ENCODE results near the gene ABR. TPM values are rescaled to one million over a fixed set of nuclear protein-coding genes. Genes with fewer than 3 reads are reported as not detected.
"Not testable (repeated sequence)": the region's sequence is repeated elsewhere in the genome, so short reads cannot be mapped to it uniquely, and the experiment has no call there.

The ABR gene
- total and polyA plus RNA-seq, 4 donors: 2.7 to 12.9 (median 6.8) TPM

DNA sequence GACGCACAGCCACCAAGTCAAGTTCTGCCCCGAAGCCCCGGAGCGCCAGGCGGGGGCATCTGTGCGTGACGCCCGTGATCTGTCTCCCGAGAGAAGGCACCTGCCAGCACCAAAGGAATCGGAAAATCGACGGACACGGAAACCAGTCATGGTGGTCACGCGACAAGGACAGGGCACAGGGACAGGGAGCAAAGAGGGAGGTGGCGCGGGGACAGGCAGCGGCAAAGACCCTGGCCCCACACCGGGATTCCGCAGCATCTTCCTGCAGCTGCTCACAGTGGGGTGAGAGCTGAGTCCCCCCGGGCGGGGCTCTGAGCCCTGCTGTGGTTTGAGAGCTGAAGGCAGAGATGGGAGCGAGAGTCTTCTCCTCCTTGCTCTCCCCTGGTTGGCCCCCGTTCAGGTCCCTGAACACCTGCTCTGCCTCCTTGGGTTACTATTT is 56.4 kb downstream of the ABR start:
- Histone ChIP-seq H3K36me3 (ENCODE audit: control insufficient read depth in 4 of 4, insufficient read depth in 3 of 4, low read depth in 1 of 4, low read length in 3 of 4) (peaks cover 0 to 1% (median 0%) of the 10 kb centered on the region in 4 donors), H3K9me3 (ENCODE audit: control insufficient read depth in 4 of 4, low read length in 3 of 4) (no peaks in the 10 kb centered on the region), H3K4me1 (ENCODE audit: control insufficient read depth in 4 of 4, insufficient read depth in 4 of 4, low read length in 3 of 4) (peaks cover 0 to 22% (median 11%) of the 10 kb centered on the region in 4 donors), H3K9ac (ENCODE audit: low read depth in 1 of 2, low read length in 2 of 2) (no peak overlapping the region), H3K27ac (ENCODE audit: low read depth in 1 of 2, low read length in 2 of 2) (no peak overlapping the region), H3K4me3 (ENCODE audit: low read depth in 1 of 3, low read length in 3 of 3) (no peak overlapping the region), H3K27me3 (ENCODE audit: control insufficient read depth in 4 of 4, insufficient read depth in 4 of 4, low read length in 3 of 4) (no peaks in the 10 kb centered on the region)
- 59% methylated on average over 24 of the region's 24 CpGs for WGBS
- DNase-seq (ENCODE audit: low spot score): no peak
- TF ChIP-seq RXRA (IDR thresholded peaks at IDR 0.05) (no peak), HNF4A (conservative IDR thresholded peaks at IDR 0.05) (no peak), NR2F2 (IDR thresholded peaks at IDR 0.05) (no peak), TAF1 (conservative IDR thresholded peaks at IDR 0.05) (no peak)
- TF ChIP-seq, protein P1, sequence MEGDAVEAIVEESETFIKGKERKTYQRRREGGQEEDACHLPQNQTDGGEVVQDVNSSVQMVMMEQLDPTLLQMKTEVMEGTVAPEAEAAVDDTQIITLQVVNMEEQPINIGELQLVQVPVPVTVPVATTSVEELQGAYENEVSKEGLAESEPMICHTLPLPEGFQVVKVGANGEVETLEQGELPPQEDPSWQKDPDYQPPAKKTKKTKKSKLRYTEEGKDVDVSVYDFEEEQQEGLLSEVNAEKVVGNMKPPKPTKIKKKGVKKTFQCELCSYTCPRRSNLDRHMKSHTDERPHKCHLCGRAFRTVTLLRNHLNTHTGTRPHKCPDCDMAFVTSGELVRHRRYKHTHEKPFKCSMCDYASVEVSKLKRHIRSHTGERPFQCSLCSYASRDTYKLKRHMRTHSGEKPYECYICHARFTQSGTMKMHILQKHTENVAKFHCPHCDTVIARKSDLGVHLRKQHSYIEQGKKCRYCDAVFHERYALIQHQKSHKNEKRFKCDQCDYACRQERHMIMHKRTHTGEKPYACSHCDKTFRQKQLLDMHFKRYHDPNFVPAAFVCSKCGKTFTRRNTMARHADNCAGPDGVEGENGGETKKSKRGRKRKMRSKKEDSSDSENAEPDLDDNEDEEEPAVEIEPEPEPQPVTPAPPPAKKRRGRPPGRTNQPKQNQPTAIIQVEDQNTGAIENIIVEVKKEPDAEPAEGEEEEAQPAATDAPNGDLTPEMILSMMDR (IDR thresholded peaks at IDR 0.05; ENCODE audit: low read depth, low read length, missing input control): no peak

DNA sequence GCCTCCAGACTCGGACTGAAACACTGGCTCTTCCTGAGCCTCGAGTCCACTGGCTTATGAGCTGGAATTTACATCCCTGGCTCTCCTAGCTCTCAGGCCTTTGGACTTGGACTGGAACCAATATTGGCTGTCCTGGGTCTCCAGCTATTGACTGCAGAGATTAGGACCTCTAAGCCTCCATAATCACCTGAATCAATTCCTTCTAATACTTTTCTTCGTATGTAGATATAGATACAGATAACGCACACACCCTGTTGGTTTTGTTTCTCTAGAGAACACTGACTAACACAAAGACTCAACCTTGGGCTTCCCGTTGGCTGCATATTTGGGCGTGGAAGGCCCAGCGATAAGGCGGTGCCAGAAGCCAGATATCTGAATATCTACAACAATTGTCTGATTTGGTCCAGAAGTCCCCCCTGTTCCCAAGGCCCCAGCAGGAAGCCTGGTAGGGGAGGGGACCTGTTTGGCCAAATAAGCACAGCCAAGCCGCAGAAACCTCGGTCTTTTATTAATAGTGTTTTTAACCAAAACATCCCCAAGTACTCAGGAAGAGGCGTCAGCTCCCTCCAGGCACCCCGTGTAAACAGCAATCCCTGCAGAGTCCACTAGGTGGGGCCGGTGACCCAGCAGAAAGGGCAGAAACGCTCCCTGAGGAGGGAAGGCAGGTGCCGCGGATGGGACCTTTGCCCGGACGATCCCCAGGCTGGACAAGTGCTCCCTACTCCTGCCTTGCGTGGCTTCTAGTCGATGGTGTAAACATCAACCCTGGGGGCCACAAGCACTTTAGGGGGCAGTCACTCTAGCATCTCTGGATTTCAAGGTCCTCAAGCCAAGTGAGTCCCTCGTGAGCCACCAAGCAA is 57.0 kb downstream of the ABR start:
- H3K27me3 ChIP-seq (ENCODE audit: control insufficient read depth in 4 of 4, insufficient read depth in 4 of 4, low read length in 3 of 4): no peaks in the 10 kb centered on the region
- 22% methylated on average over 21 of the region's 21 CpGs for WGBS
- no peak overlapping the region for H3K27ac ChIP-seq (ENCODE audit: low read depth in 1 of 2, low read length in 2 of 2)
- peak; percentile 81 for DNase-seq (ENCODE audit: low spot score)
- H3K9me3 ChIP-seq (ENCODE audit: control insufficient read depth in 4 of 4, low read length in 3 of 4): no peaks in the 10 kb centered on the region
- H3K9ac ChIP-seq (ENCODE audit: low read depth in 1 of 2, low read length in 2 of 2): no peak overlapping the region
- no peak overlapping the region for H3K4me3 ChIP-seq (ENCODE audit: low read depth in 1 of 3, low read length in 3 of 3)
- TF ChIP-seq, protein P1 (IDR thresholded peaks at IDR 0.05; ENCODE audit: low read depth, low read length, missing input control): peak; percentile 84
- TF ChIP-seq, protein P2, sequence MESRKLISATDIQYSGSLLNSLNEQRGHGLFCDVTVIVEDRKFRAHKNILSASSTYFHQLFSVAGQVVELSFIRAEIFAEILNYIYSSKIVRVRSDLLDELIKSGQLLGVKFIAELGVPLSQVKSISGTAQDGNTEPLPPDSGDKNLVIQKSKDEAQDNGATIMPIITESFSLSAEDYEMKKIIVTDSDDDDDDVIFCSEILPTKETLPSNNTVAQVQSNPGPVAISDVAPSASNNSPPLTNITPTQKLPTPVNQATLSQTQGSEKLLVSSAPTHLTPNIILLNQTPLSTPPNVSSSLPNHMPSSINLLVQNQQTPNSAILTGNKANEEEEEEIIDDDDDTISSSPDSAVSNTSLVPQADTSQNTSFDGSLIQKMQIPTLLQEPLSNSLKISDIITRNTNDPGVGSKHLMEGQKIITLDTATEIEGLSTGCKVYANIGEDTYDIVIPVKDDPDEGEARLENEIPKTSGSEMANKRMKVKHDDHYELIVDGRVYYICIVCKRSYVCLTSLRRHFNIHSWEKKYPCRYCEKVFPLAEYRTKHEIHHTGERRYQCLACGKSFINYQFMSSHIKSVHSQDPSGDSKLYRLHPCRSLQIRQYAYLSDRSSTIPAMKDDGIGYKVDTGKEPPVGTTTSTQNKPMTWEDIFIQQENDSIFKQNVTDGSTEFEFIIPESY (IDR thresholded peaks at IDR 0.05): no peak
- peak; percentile 75 for TF ChIP-seq NR2F2 (IDR thresholded peaks at IDR 0.05)
- TF ChIP-seq, protein P3, sequence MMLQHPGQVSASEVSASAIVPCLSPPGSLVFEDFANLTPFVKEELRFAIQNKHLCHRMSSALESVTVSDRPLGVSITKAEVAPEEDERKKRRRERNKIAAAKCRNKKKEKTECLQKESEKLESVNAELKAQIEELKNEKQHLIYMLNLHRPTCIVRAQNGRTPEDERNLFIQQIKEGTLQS (IDR thresholded peaks at IDR 0.05): no peak
- peak; percentile 93 to 96 for TF ChIP-seq RAD21 (IDR thresholded peaks at IDR 0.05)
- TF ChIP-seq HNF4A (conservative IDR thresholded peaks at IDR 0.05): peak; percentile 21 to 46
- TF ChIP-seq, protein P4, sequence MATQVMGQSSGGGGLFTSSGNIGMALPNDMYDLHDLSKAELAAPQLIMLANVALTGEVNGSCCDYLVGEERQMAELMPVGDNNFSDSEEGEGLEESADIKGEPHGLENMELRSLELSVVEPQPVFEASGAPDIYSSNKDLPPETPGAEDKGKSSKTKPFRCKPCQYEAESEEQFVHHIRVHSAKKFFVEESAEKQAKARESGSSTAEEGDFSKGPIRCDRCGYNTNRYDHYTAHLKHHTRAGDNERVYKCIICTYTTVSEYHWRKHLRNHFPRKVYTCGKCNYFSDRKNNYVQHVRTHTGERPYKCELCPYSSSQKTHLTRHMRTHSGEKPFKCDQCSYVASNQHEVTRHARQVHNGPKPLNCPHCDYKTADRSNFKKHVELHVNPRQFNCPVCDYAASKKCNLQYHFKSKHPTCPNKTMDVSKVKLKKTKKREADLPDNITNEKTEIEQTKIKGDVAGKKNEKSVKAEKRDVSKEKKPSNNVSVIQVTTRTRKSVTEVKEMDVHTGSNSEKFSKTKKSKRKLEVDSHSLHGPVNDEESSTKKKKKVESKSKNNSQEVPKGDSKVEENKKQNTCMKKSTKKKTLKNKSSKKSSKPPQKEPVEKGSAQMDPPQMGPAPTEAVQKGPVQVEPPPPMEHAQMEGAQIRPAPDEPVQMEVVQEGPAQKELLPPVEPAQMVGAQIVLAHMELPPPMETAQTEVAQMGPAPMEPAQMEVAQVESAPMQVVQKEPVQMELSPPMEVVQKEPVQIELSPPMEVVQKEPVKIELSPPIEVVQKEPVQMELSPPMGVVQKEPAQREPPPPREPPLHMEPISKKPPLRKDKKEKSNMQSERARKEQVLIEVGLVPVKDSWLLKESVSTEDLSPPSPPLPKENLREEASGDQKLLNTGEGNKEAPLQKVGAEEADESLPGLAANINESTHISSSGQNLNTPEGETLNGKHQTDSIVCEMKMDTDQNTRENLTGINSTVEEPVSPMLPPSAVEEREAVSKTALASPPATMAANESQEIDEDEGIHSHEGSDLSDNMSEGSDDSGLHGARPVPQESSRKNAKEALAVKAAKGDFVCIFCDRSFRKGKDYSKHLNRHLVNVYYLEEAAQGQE (IDR thresholded peaks at IDR 0.05): no peak
- no peaks in the 10 kb centered on the region for H3K36me3 ChIP-seq (ENCODE audit: control insufficient read depth in 4 of 4, insufficient read depth in 3 of 4, low read depth in 1 of 4, low read length in 3 of 4)
- H3K4me1 ChIP-seq (ENCODE audit: control insufficient read depth in 4 of 4, insufficient read depth in 4 of 4, low read length in 3 of 4): peaks cover 0 to 22% (median 11%) of the 10 kb centered on the region in 4 donors

DNA sequence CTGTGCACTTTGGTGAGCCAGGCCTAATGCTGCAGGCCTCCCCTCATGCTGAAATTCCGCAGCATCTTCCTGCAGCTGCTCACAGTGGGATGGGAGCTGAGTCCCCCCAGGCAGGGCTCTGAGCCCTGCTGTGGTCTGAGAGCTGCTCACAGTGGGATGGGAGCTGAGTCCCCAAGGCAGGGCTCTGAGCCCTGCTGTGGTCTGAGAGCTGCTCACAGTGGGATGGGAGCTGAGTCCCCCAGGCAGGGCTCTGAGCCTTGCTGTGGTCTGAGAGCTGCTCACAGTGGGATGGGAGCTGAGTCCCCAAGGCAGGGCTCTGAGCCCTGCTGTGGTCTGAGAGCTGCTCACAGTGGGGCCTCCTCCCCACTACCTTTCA is 58.4 kb downstream of the ABR start:
- not testable (repeated sequence) for H3K27ac ChIP-seq (ENCODE audit: low read depth in 1 of 2, low read length in 2 of 2); H3K4me3 ChIP-seq (ENCODE audit: low read depth in 1 of 3, low read length in 3 of 3); H3K27me3 ChIP-seq (ENCODE audit: control insufficient read depth in 4 of 4, insufficient read depth in 4 of 4, low read length in 3 of 4); H3K36me3 ChIP-seq (ENCODE audit: control insufficient read depth in 4 of 4, insufficient read depth in 3 of 4, low read depth in 1 of 4, low read length in 3 of 4); H3K9me3 ChIP-seq (ENCODE audit: control insufficient read depth in 4 of 4, low read length in 3 of 4); H3K9ac ChIP-seq (ENCODE audit: low read depth in 1 of 2, low read length in 2 of 2); DNase-seq (ENCODE audit: low spot score)
- 95% methylated on average over 1 of the region's 1 CpG for WGBS
- peaks cover 0 to 22% (median 11%) of the 10 kb centered on the region in 4 donors for H3K4me1 ChIP-seq (ENCODE audit: control insufficient read depth in 4 of 4, insufficient read depth in 4 of 4, low read length in 3 of 4)

Measured in liver (tissue), 9 donors.